ENCODE results near the gene TMEM150B. TPM values are rescaled to one million over a fixed set of nuclear protein-coding genes. Genes with fewer than 3 reads are reported as not detected.

TMEM150B gene
- total and polyA plus RNA-seq, 9 of the 15 experiments (the other 6 are each of a cell fraction or from before 2014, with no cell fraction given), result 0.47 to 1.3 (median 0.74) TPM; not detected in 2

DNA sequence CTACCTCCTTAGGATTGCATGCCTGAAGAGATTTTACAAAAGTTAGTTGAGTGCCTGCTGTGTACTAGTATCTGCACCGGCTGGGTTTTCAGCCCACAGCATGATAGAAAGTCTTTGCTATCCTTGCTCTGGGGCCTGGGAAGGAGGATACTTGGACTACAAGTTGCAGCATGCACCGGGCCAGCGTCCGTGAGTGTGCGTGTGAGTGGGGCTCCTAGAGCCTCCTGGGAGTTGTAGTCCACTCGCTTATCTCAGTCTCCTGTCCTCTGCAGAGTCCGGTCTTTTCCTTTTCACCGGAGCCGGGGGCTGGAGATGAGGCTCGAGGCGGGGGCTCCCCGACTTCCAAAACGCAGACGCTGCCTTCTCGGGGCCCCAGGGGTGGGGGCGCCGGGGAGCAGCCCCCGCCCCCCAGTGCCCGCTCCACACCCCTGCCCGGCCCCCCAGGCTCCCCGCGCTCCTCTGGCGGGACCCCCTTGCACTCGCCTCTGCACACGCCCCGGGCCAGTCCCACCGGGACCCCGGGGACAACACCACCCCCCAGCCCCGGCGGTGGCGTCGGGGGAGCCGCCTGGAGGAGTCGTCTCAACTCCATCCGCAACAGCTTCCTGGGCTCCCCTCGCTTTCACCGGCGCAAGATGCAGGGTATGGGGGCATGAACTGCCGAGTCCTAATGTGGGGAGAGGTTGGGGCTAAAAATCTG lies 20.7 kb downstream of the TMEM150B start (continued):
- TF ChIP-seq ZMIZ1 (IDR thresholded peaks at IDR 0.05; ENCODE audit: low read depth in 2 of 2, low read length in 2 of 2) (0 out of 4 replicates have a peak, but pooled peaks of 1 of the 2 experiments have one; percentile 55), ZNF143 (CRISPR knock-in tag; IDR thresholded peaks at IDR 0.05) (peak; percentile 92), MAFF (IDR thresholded peaks at IDR 0.05; ENCODE audit: low read length) (no peak), ATF1 (CRISPR knock-in tag; IDR thresholded peaks at IDR 0.05) (no peak), ATF1 (tag; IDR thresholded peaks at IDR 0.05) (peak; percentile 52; the same call in 1 of the 2 replicates), CREB1 (IDR thresholded peaks at IDR 0.05) (peak; percentile 60), CREB1 (CRISPR knock-in tag; IDR thresholded peaks at IDR 0.05) (no peak), NFE2L1 (tag; IDR thresholded peaks at IDR 0.05; ENCODE audit: borderline replicate concordance, low read depth) (no peak), PATZ1 (CRISPR knock-in tag; IDR thresholded peaks at IDR 0.05; ENCODE audit: borderline replicate concordance) (no peak), CREBBP (IDR thresholded peaks at IDR 0.05; ENCODE audit: low read depth, low read length) (no peak), ID3 (CRISPR knock-in tag; IDR thresholded peaks at IDR 0.05) (no peak), ID3 (tag; IDR thresholded peaks at IDR 0.05) (no peak)

Measured in K562 (cell line).